H9 (cell line): ENCODE measurements around the gene LRP2. TPM values are rescaled to one million over a fixed set of nuclear protein-coding genes. Genes with fewer than 3 reads are reported as not detected.

ENCODE experiments used
- DNase-seq: peaks from one replicate; pipeline ENCODE4 v3.0.0-alpha.2; 2017
- H2AFZ ChIP-seq: one replicate; pipeline ENCODE4 v1.6.1; 2013; ENCODE audit warnings: mild to moderate bottlenecking, low read length, control low read depth, moderate library complexity
- H2AK5ac ChIP-seq: 2 replicates; pipeline ENCODE4 v1.6.1; 2013; ENCODE audit warnings: low read length, control low read depth, mixed read lengths; ENCODE audit not compliant: insufficient read length
- H2BK120ac ChIP-seq: one replicate; pipeline ENCODE4 v1.6.1; 2013; ENCODE audit warnings: low read depth, mild to moderate bottlenecking, low read length, control low read depth, inconsistent platforms; ENCODE audit not compliant: poor library complexity, severe bottlenecking
- H2BK12ac ChIP-seq: 2 replicates; pipeline ENCODE4 v1.6.1; 2013; ENCODE audit warnings: low read length, control low read depth, mixed read lengths, low read depth; ENCODE audit not compliant: insufficient read length
- H2BK15ac ChIP-seq: 2 replicates; pipeline ENCODE4 v1.6.1; 2013; ENCODE audit warnings: low read depth, low read length, control low read depth
- H2BK20ac ChIP-seq: one replicate; pipeline ENCODE4 v1.6.1; 2013; ENCODE audit warnings: low read depth, mild to moderate bottlenecking, low read length, control low read depth, inconsistent platforms; ENCODE audit not compliant: poor library complexity, severe bottlenecking
- H2BK5ac ChIP-seq: 2 replicates; pipeline ENCODE4 v1.6.1; 2013; ENCODE audit warnings: low read length, control low read depth, mixed read lengths; ENCODE audit not compliant: insufficient read length
- H3K14ac ChIP-seq: 2 replicates; pipeline ENCODE4 v1.6.1; 2013; ENCODE audit warnings: low read length, control low read depth; ENCODE audit not compliant: insufficient read depth
- H3K18ac ChIP-seq: 2 replicates; pipeline ENCODE4 v1.6.1; 2013; ENCODE audit warnings: low read depth, mild to moderate bottlenecking, mixed read lengths, low read length, control low read depth; ENCODE audit not compliant: insufficient read length
- H3K23ac ChIP-seq: 2 replicates; pipeline ENCODE4 v1.6.1; 2013; ENCODE audit warnings: low read length, control low read depth, mixed read lengths, low read depth; ENCODE audit not compliant: insufficient read length
- H3K23me2 ChIP-seq: 2 replicates; pipeline ENCODE4 v1.6.1; 2013; ENCODE audit warnings: low read depth, mild to moderate bottlenecking, mixed read lengths, low read length, control low read depth; ENCODE audit not compliant: insufficient read length, poor library complexity, severe bottlenecking
- H3K27ac ChIP-seq: 2 replicates; pipeline ENCODE4 v1.5.1; 2013; ENCODE audit warnings: low read length, control low read depth, mixed read lengths, low read depth; ENCODE audit not compliant: insufficient read length
- H3K27me3 ChIP-seq: 2 replicates; pipeline ENCODE4 v1.6.1; 2013; ENCODE audit warnings: low read length, control low read depth, inconsistent platforms; ENCODE audit not compliant: insufficient read depth
- H3K4ac ChIP-seq: 2 replicates; pipeline ENCODE4 v1.6.1; 2013; ENCODE audit warnings: low read depth, mild to moderate bottlenecking, control low read depth, inconsistent platforms, low read length, moderate library complexity
- H3K4me1 ChIP-seq: 2 replicates; pipeline ENCODE4 v1.6.1; 2013; ENCODE audit warnings: low read length, control low read depth, inconsistent platforms; ENCODE audit not compliant: insufficient read depth
- H3K4me2 ChIP-seq: 2 replicates; pipeline ENCODE4 v1.6.1; 2013; ENCODE audit warnings: low read length, control low read depth, mixed read lengths; ENCODE audit not compliant: insufficient read length, insufficient read depth
- H3K56ac ChIP-seq: 2 replicates; pipeline ENCODE4 v1.6.1; 2013; ENCODE audit warnings: low read depth, mild to moderate bottlenecking, mixed read lengths, low read length, control low read depth; ENCODE audit not compliant: insufficient read length
- H3K79me1 ChIP-seq: 2 replicates; pipeline ENCODE4 v1.6.1; 2013; ENCODE audit warnings: low read depth, mild to moderate bottlenecking, moderate library complexity, low read length, control low read depth, inconsistent platforms; ENCODE audit not compliant: insufficient read depth, poor library complexity, severe bottlenecking
- H3K79me2 ChIP-seq: 2 replicates; pipeline ENCODE4 v1.6.1; 2013; ENCODE audit warnings: low read length, control low read depth, inconsistent platforms; ENCODE audit not compliant: insufficient read depth
- H3K9ac ChIP-seq: 2 replicates; pipeline ENCODE4 v1.6.1; 2013; ENCODE audit warnings: low read length, control low read depth, mixed read lengths; ENCODE audit not compliant: insufficient read length; ENCODE audit errors: extremely low read depth
- H3K9me3 ChIP-seq: one replicate; pipeline ENCODE4 v1.6.1; 2013; ENCODE audit warnings: low read depth, low read length, inconsistent platforms; ENCODE audit not compliant: control insufficient read depth
- H3T11ph ChIP-seq: one replicate; pipeline ENCODE4 v1.6.1; 2013; ENCODE audit warnings: mild to moderate bottlenecking, low read length, control low read depth, inconsistent platforms
- H4K20me1 ChIP-seq: one replicate; pipeline ENCODE4 v1.6.1; 2013; ENCODE audit not compliant: control insufficient read depth, insufficient read length, insufficient read depth
- H4K5ac ChIP-seq: 2 replicates; pipeline ENCODE4 v1.6.1; 2013; ENCODE audit warnings: low read depth, mild to moderate bottlenecking, mixed read lengths, low read length, control low read depth; ENCODE audit not compliant: insufficient read length
- H4K8ac ChIP-seq: replicated peaks from 2 replicates; pipeline ENCODE4 v1.6.1; 2013; ENCODE audit warnings: low read length, control low read depth, mixed read lengths, low read depth; ENCODE audit not compliant: insufficient read length
- H4K91ac ChIP-seq: 2 replicates; pipeline ENCODE4 v1.6.1; 2013; ENCODE audit warnings: low read depth, mild to moderate bottlenecking, moderate library complexity, mixed read lengths, low read length, control low read depth; ENCODE audit not compliant: insufficient read length
- H3K27ac Mint-ChIP-seq, 3 experiments: 2 replicates in 2 of 3; 3 replicates in 1 of 3; pipeline ENCODE4 v1.8.0; 2020 to 2021; ENCODE audit warnings: mixed read lengths in 3 of 3, mild to moderate bottlenecking in 1 of 3, moderate library complexity in 1 of 3
- H3K27me3 Mint-ChIP-seq: 2 replicates; pipeline ENCODE4 v1.8.0; 2021; ENCODE audit warnings: low read depth, mild to moderate bottlenecking, moderate library complexity, mixed read lengths
- H3K36me3 Mint-ChIP-seq, 3 experiments: 2 replicates in 2 of 3; 3 replicates in 1 of 3; pipeline ENCODE4 v1.8.0; 2020 to 2021; ENCODE audit warnings: low read depth in 3 of 3, mixed read lengths in 3 of 3; ENCODE audit not compliant: insufficient read depth in 1 of 3
- H3K4me1 Mint-ChIP-seq, 2 experiments: 2 replicates each; pipeline ENCODE4 v1.8.0; 2020; ENCODE audit warnings: mixed read lengths in 2 of 2
- H3K4me3 Mint-ChIP-seq, 2 experiments: 2 replicates in 1 of 2; 3 replicates in 1 of 2; pipeline ENCODE4 v1.8.0; 2020 to 2021; ENCODE audit warnings: mild to moderate bottlenecking in 2 of 2, mixed read lengths in 2 of 2, moderate library complexity in 1 of 2
- H3K9me3 Mint-ChIP-seq, 2 experiments: 2 replicates in 1 of 2; 3 replicates in 1 of 2; pipeline ENCODE4 v1.8.0; 2020; ENCODE audit warnings: mild to moderate bottlenecking in 2 of 2, mixed read lengths in 2 of 2, moderate library complexity in 1 of 2
- CTCF ChIP-seq: fragments of 200-600 bp; sonication (generic); conservative IDR thresholded peaks from 3 replicates; pipeline ENCODE4 v1.8.0; 2021; ENCODE audit warnings: antibody characterized with exemption, mild to moderate bottlenecking
- WGBS: extraction: QIAGEN DNeasy Blood & Tissue Kit; methylation state at CpG from one replicate; pipeline ENCODE4 v1.1.7; 2013; ENCODE audit warnings: missing lambda C conversion rate, low lambda C conversion rate, mixed read lengths; ENCODE audit not compliant: insufficient read length; ENCODE audit errors: extremely low coverage; 5-methylcytosine and 5-hydroxymethylcytosine counted together
- total RNA-seq: library from RNA; stranded (reverse); gene quantifications from 2 replicates; pipeline ENCODE4 v1.2.1, GENCODE V29; 2021

Gene LRP2
- total RNA-seq, 1 experiment from 2014 or later: 1.4 TPM

GRCh38 chr2:169237286-169237685 is 125.0 kb downstream of the LRP2 start:
- Histone ChIP-seq H3K9me3 (no peaks in the 10 kb centered on the region), H3K79me1 (no peaks in the 10 kb centered on the region), H2BK120ac (no peak overlapping the region), H4K8ac (no peak overlapping the region), H3K79me2 (no peaks in the 10 kb centered on the region), H2AK5ac (no peak overlapping the region), H3K4me1 (no peaks in the 10 kb centered on the region), H2BK15ac (no peak overlapping the region), H3K9ac (no peak overlapping the region), H3K27ac (no peak overlapping the region), H3K23ac (no peak overlapping the region), H3K27me3 (no peaks in the 10 kb centered on the region), H3K4me2 (no peak overlapping the region), H3T11ph (no peak overlapping the region), H3K14ac (no peak overlapping the region), H2BK20ac (no peak overlapping the region), H3K18ac (no peak overlapping the region), H2BK5ac (no peak overlapping the region), H3K56ac (no peak overlapping the region), H3K4ac (no peak overlapping the region), H4K5ac (no peak overlapping the region), H2AFZ (no peak overlapping the region), H4K20me1 (no peaks in the 10 kb centered on the region), H4K91ac (no peak overlapping the region), H2BK12ac (no peak overlapping the region), H3K23me2 (no peaks in the 10 kb centered on the region)
- Mint-ChIP-seq H3K4me1 (no peaks in the 10 kb centered on the region), H3K9me3 (no peaks in the 10 kb centered on the region), H3K36me3 (no peaks in the 10 kb centered on the region), H3K27me3 (peaks cover 2% of the 10 kb centered on the region; the same call in 1 of the 2 replicates), H3K27ac (no peak overlapping the region), H3K4me3 (no peak overlapping the region)
- WGBS: no CpG with 5 or more reads among the region's 2 CpGs
- no peak for DNase-seq
- no peak for TF ChIP-seq CTCF
